ENCODE measurements around the gene NEK8.
"Not testable (repeated sequence)": the region's sequence is repeated elsewhere in the genome, so short reads cannot be mapped to it uniquely, and the experiment has no call there.

NEK8 gene

DNA sequence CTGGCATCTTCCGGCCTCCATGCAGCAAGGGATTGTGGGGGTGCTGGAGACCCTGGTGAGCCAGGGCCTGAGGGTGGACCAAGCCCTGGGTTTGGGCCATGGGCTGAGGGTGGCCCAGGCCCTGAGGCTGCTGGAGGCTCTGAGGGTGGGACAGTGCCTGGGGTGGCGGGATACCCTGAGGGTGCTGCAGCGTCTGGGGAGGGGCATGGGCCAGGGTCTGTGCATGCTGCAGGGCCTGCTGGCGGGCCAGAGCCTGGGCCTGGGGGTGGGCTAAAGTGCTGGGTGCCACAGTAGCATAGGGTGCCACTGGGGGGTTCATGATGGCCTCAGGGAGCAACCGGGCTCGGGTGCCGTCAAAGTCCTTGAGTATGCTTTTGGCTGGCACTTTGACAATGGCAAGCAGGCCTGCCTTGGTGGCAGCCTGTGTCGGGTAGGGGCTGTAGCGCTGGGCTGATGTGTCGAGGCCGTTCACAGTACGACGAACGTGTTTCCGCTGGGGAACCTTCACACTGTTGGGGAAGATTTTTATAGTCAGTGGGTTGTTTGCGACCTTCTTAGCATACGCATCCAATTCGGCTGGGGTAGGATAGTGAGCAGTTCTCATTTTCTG, 30.8 kb downstream of the NEK8 start:
- H3K27me3 Mint-ChIP-seq: no peaks in the 10 kb centered on the region
- H3K9me3 Mint-ChIP-seq: no peaks in the 10 kb centered on the region
- H3K27ac Mint-ChIP-seq: peak overlapping the region in 1 of 2 donors; percentile 71
- H3K4me3 Mint-ChIP-seq: no peak overlapping the region
- ATAC-seq: no peak
- H3K4me1 Mint-ChIP-seq: peaks cover 18% of the 10 kb centered on the region
- DNase-seq: no peak

DNA sequence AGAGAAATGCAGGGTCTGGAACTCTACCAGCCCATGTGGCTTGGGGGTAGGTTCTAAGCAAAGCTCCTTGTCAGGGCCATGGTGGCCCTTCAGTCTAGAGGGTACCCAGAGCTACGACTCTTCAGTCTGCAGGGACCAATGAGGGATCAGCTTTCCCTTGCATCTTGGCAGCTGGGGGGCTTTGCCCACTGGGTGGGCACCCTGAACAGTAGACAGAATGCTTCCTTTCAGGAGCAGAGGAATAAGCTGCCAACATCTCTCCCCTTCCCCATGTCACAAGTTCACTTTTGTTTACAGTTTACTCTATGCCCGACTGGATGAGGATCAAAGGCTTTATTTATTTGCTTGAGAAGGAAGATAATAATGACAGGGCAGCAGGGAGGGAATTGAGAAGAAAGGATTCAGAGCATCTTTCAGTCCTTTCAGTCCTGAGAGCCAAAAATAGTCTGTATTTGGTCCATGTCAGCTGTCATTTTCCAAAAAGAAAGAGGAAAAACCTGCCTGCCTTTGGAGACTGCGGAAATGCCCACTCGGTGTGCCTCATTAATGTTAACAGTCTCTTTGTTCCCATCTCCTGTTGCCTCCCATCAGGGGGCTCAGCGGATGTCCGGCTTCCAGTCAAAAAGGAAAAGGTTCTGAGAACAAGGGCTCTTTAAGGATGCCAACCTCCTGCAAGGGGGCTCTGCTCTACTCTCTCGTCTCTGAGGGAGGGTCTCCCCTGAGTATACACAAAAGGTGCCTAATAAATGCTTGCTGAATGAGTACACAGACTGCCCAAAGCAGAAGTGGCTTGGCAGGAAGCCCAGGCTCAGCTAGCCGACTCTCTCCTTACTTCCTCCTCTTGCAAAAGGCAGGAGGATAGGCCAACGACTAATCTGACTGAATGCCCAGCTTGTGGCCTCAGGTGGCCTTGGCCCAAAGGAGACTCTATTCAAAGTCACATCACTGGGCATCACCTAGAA, 32.3 kb downstream of the NEK8 start:
- no peaks in the 10 kb centered on the region for H3K9me3 Mint-ChIP-seq
- DNase-seq (no peak), ATAC-seq (no peak)
- H3K27ac Mint-ChIP-seq: peak overlapping the region; percentile 7 to 63
- peaks cover 24% of the 10 kb centered on the region for H3K4me1 Mint-ChIP-seq
- H3K4me3 Mint-ChIP-seq: no peak overlapping the region
- no peaks in the 10 kb centered on the region for H3K27me3 Mint-ChIP-seq

DNA sequence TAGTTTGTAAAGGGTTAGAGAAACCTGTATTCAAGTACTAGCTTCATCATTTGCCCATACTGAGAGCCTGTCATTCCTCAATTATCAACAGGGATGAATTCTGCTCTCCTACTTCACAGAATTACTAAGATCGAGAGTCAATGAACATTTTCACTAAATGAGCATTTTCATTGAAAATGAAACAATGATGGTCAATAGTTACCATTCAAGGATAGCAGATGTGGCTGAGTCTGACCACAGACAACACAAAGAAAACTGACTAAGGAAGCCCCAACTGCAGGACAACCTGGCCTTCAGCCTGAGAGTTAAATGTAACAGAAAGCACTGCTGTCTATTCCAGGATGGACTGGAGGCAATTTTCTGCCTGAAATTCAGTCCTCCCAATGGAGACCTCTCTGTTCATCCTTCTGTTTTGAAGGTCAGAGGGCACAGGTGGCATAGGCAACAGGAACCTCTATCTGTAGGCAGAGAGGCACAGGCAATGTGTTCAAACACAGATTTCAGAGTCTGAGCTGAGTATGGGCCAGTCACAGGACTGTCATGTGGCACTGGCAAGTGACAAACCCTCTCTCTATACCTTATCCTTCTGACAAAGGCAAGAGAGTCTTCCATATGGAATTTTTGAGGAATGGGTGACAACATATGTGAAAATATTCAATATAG, 34.7 kb downstream of the NEK8 start:
- peak overlapping the region in 1 of 2 donors; percentile 44 for H3K4me3 Mint-ChIP-seq
- no peak for DNase-seq
- peak overlapping the region in 1 of 2 donors; percentile 25 for H3K27ac Mint-ChIP-seq

DNA sequence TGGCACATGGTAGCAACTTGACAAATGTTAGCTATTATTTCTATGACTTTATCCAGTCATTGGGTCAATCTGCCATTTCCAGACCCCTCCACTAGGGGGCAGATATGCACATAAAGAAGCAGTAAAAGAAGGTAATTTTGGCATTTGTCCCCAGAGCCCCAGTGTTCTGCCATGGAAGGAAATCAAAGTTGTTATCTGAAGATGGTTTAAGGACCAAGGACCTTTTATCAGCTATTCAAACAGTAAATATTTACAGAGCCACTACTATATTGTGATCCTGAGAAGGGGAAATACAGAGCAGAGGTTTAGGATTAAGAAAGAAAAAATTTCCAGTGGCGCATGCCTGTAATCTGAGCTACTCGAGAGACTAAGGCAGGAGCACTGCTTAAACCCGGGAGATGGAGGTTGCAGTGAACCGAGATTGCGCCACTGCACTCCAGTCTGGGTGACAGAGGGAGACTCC, 35.2 kb downstream of the NEK8 start:
- H3K4me3 Mint-ChIP-seq: no peak overlapping the region
- H3K27me3 Mint-ChIP-seq: no peaks in the 10 kb centered on the region
- H3K27ac Mint-ChIP-seq: peak overlapping the region in 1 of 2 donors; percentile 25
- peaks cover 18% of the 10 kb centered on the region for H3K4me1 Mint-ChIP-seq
- no peaks in the 10 kb centered on the region for H3K9me3 Mint-ChIP-seq
- ATAC-seq (peak; percentile 57), DNase-seq (peak; percentile 69 to 71)

More for the DNA sequence above, 34.7 kb downstream of the NEK8 start:
- H3K27me3 Mint-ChIP-seq: no peaks in the 10 kb centered on the region
- peak; percentile 86 for ATAC-seq
- H3K4me1 Mint-ChIP-seq: peaks cover 22% of the 10 kb centered on the region
- no peaks in the 10 kb centered on the region for H3K9me3 Mint-ChIP-seq

DNA sequence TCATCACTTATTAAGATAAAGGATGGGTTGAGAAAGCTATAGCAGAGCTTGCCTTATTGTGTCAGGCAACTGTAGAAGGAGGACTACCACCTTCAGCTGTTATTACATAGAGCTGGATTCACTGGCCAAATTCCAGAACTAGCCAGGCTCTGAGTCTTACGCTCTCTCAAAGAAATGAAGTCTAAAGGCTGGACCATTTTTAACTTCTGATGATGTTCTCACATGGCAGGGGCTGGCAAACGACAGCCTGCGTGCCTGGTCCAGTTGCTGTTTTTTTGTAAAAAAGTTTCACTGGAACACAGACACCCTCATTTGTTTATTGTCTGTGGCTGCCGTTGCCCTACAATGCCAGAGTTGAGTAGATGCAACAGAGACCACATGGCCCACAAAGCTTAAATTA, 36.5 kb downstream of the NEK8 start:
- H3K27ac Mint-ChIP-seq: no peak overlapping the region
- no peaks in the 10 kb centered on the region for H3K27me3 Mint-ChIP-seq
- H3K9me3 Mint-ChIP-seq: no peaks in the 10 kb centered on the region
- no peak overlapping the region for H3K4me3 Mint-ChIP-seq
- H3K4me1 Mint-ChIP-seq: peaks cover 23% of the 10 kb centered on the region
- DNase-seq: no peak
- no peak for ATAC-seq

DNA sequence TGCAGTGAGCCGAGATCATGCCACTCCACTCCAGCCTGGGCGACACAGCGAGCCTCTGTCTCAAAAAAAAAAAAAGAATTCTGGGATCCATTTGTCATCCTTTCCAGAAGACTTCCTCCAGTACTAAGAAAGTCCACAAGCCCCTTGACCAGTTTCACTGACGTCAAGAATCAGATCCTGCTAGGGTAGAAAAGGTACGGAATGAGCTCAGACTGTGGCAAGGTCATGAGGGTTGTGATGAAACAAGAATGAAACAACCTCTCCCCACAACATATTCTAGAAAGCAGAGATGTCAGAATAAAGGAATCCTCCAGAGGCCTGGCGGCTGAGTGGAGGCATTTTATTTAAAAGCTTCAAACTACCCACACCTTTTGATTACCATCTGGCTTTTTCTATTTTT, 45.1 kb downstream of the NEK8 start:
- no peak overlapping the region for H3K27ac Mint-ChIP-seq
- DNase-seq: no peak
- peaks cover 26% of the 10 kb centered on the region for H3K4me1 Mint-ChIP-seq
- H3K27me3 Mint-ChIP-seq: no peaks in the 10 kb centered on the region
- no peak overlapping the region for H3K4me3 Mint-ChIP-seq
- no peaks in the 10 kb centered on the region for H3K9me3 Mint-ChIP-seq
- ATAC-seq: peak; percentile 69

DNA sequence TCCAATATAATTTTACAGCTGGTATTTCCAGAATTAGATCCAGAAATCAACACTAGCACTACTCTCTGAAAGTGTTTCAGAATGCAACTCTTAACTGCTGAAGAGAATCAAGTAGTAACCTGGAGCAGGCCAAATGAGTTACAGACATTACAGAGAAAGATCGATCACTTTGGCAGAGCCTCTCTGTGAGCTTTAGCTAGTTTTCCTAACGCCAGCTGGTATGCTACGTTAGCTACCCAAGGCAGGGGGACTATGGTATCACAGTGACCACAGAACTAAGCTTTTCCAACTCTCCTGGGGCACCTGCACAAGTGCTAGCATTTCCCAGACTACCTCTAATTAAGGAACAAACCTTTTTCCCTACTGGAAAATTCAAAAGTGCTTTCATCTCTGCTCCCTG, 45.6 kb downstream of the NEK8 start:
- no peaks in the 10 kb centered on the region for H3K27me3 Mint-ChIP-seq
- no peak for DNase-seq
- H3K4me1 Mint-ChIP-seq: peaks cover 30% of the 10 kb centered on the region
- no peaks in the 10 kb centered on the region for H3K9me3 Mint-ChIP-seq
- no peak overlapping the region for H3K4me3 Mint-ChIP-seq
- no peak overlapping the region for H3K27ac Mint-ChIP-seq
- no peak for ATAC-seq

DNA sequence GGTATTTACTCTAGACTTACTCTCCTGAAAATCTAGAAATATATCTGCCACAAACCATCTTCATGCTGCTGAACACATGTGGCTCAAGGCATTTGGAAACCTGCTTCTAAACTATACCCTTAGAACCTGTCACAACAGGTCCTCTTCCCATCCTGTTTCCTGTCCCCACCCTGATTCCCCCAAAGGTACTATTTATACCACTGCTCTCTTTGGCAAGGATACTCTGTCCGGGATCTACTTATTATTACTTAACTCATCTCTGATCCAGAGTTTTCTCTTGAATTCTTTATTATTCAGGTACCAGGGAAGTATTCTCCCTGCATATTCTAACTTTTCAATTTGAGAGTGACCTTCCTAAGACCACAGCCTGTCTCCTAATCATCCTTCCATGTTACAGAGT, 48.6 kb downstream of the NEK8 start:
- ATAC-seq (no peak), DNase-seq (no peak)
- H3K9me3 Mint-ChIP-seq: no peaks in the 10 kb centered on the region
- peak overlapping the region in 1 of 2 donors; percentile 72 for H3K27ac Mint-ChIP-seq
- no peaks in the 10 kb centered on the region for H3K27me3 Mint-ChIP-seq
- H3K4me1 Mint-ChIP-seq: peaks cover 34% of the 10 kb centered on the region
- H3K4me3 Mint-ChIP-seq: no peak overlapping the region

DNA sequence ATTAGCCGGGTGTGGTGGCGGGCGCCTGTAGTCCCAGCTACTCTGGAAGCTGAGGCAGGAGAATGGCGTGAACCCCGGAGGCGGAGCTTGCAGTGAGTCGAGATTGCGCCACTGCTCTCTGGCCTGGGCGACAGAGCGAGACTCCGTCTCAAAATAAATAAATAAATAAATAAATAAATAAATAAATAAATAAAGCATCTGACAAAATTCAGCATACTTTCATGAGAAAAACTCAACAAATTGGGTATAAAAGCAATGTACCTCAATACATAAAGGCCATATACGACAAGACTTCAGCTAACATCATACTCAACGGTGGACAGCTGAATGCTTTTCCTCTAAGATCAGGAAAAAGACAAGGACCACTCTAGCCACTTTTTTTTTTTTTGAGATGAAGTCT, 51.0 kb downstream of the NEK8 start:
- not testable (repeated sequence) for ATAC-seq, DNase-seq, H3K27me3 Mint-ChIP-seq, H3K27ac Mint-ChIP-seq, H3K9me3 Mint-ChIP-seq, H3K4me3 Mint-ChIP-seq
- peaks cover 34% of the 10 kb centered on the region for H3K4me1 Mint-ChIP-seq

DNA sequence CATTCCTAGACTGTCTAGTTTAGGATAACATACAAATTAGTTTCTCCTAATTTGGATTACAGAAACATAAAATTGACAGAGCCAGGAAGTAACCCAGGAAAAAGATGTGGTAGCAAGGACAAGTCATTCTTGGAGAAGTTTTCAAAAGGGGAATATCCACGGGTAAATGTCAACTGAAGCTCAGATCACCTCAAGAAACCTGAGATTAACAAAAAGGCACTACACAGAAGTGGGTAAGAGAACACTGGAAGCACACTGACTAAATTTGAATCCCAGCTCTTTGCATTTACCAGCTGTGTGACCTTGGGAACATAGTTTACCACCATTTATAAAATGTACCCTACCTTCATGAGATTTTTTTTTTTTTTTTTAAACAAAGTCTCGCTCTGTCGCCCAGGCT, 54.6 kb downstream of the NEK8 start:
- no peaks in the 10 kb centered on the region for H3K27me3 Mint-ChIP-seq
- ATAC-seq: no peak

DNA sequence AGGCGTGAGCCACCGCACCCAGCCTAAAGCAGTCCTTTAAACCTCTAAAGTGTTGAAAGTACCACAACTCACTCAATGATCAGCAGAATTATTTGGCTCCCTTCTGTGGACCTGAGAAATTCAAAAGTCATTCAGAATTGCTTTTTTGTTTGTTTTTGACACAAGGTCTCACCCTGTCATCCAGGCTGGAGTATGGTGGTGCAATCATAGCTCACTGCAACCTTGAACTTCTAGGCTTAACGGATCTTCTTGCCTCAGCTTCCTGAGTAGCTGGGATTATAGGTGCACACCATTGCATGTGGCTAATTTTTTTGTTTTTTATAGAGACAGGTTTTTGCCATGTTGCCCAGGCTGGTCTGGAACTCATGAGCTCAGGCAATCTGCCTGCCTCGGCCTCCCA, 59.5 kb downstream of the NEK8 start:
- DNase-seq (no peak), ATAC-seq (no peak)
- no peaks in the 10 kb centered on the region for H3K27me3 Mint-ChIP-seq
- H3K27ac Mint-ChIP-seq: no peak overlapping the region
- no peak overlapping the region for H3K4me3 Mint-ChIP-seq
- no peaks in the 10 kb centered on the region for H3K9me3 Mint-ChIP-seq
- peaks cover 16% of the 10 kb centered on the region for H3K4me1 Mint-ChIP-seq

More for the DNA sequence above, 54.6 kb downstream of the NEK8 start:
- no peak overlapping the region for H3K4me3 Mint-ChIP-seq
- no peak for DNase-seq
- no peak overlapping the region for H3K27ac Mint-ChIP-seq
- H3K9me3 Mint-ChIP-seq: no peaks in the 10 kb centered on the region
- H3K4me1 Mint-ChIP-seq: peaks cover 19% of the 10 kb centered on the region
